Activated CD8-positive, alpha-beta memory T cell treated with anti-CD3 and anti-CD28 coated beads for 48 hours (primary cell): Measurements from ENCODE around the gene CCDC60.
A peak's percentile ranks its signal among the peaks of the same experiment; 100 is the strongest.

ENCODE experiments used
- DNase-seq, 3 experiments: peaks; one replicate each; pipeline ENCODE4 v3.0.0-alpha.2; 2020; ENCODE audit warnings: low read depth in 2 of 3, low spot score in 2 of 3

CCDC60 gene

DNA sequence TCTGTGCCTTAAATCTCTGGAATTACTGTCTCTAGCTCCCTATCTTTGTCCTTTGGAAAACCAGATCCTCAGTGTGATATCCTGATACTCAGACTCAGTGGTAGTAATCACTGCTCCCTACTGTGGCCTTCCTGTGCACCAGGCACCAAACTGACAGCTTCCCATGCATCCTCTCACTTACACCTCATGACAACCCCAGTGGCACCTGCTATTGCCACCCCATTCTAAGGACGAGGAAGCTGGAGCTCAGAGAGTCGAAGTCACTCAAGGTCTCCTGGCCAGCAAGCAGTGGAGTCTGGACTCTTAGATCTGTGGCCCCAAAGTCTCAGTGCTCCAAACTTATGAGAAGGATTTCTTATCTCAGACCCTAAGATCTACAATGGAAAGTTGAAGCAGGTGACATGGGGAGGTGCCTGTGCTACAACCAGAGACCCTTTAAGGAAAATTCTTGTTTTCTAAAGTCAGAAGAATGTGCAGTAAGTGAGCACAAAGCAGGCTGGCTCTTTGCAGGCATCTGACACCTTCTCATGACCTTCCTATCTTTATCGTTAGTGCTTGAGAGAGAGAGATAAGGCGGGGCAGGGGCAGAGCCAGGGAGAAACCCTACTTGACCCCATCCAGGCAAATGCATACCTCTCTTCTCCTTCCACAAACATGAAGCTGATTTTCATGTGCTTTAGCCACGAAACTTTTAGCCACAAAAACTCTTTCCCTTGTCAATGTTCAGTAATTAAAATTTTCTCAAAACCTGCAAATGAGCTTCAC, 47.1 kb downstream of the CCDC60 start:
- DNase-seq, result no peak

DNA sequence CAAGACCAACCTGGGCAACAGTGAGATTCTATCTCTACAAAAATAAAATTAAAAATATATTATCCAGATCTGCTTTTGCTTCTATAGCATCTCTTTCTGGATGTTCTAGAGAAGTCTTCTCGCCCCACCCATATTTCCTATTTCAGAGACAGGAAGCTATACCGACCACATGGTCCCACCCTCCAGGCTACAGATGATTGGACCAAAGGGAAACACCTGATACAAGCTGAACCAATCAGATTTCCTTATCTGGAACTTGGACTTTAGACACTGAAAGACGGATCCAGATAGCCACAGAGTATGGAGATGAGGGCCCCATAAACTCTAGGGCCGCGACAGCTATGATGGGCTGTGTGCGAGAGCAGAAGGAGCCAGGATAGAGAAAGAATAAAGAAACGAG, 48.7 kb downstream of the CCDC60 start:
- no peak for DNase-seq

DNA sequence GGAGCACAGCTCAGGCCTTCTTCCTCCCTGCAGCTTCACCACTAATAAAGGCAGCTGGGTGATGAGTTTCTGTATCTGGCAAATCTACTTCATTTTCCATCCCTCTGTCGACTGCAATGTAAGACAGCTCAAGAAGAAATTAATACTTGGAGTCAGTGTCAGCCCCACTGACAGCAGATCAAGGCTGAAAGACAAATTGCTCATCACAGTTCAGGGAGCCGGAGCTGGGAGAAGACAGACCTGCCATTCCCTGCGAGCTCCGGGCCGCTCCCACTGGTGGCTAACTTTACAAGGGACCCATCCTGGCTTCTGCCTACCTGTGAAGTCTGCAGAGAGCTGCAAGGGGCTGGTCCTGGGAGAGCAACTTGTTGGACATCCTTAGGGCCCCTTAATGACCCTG, 49.8 kb downstream of the CCDC60 start:
- no peak for DNase-seq

DNA sequence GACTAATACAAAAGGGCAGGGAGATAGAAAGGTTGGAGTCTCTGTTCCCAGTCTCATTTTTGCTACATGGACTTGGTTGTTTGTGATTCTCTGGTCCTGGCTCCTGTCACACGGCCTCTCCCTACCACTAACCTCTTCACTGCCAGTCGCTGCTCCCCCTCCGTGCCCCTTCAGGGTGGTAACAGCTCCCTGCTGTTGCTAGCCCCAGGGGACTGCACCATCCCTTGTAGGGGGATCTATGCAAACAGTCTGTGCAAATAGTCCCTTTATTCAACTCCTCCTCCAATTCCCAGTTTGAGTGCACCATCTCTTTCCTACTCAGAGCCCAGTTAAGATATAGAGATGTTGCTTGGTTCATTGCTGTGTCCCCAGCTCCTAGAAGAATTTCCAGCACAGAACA, 51.1 kb downstream of the CCDC60 start:
- no peak for DNase-seq

DNA sequence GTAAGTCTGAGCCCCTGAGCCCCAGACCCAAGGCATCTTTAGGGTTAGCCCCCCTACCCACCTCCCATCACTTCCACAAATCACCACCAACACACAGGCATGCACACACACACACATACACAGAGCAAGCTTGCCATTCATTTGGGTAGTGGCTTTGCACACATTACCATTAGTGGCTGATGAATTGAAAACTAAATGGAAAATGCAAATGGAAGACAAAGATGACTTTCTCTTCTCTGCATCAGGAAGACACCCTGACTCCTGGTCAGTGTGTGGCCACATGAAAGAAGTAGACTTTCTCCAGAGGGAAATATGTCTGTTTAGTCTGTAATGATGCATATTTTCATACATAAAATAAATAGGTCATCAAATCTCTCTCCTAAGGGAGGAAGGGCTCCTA, 55.2 kb downstream of the CCDC60 start:
- DNase-seq, result no peak

DNA sequence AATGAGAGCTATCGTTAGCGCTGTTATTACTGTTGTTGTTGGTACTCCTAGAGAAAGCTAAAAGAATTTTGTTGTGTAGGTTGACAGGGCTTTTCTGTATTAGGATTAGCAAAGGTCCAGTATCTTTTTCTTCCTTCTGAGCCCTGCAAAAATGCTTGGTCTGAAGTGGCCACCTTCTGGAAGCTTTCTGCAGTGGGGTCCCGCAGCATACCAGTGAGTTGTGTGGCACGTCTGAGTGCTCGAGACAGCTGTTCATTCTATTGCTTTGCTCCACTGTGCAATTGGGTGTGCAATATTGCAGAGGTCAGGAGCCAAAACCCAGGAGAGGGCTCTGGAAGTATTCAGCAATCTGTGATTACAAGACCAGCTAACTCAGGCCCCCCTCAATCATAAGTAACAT, 57.1 kb downstream of the CCDC60 start:
- no peak for DNase-seq

DNA sequence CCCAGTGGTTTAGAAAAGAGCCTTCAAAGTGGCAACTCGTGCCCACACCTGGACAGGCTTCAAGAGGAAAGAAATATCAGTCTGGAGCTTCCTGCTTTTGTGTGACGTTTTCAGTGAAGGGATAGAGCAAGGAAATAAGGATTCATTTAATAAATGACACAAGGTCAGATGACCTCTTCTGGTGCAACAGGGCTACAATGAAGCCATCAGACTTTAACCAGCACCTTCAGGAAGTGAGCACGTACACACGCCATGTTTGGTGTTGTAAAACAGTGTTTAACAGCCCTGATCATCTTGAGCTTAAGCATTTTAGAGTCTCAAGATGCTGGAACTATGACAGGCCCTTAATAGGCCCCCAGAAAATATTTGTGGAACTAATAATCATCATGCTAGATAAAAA, 59.1 kb downstream of the CCDC60 start:
- no peak for DNase-seq

DNA sequence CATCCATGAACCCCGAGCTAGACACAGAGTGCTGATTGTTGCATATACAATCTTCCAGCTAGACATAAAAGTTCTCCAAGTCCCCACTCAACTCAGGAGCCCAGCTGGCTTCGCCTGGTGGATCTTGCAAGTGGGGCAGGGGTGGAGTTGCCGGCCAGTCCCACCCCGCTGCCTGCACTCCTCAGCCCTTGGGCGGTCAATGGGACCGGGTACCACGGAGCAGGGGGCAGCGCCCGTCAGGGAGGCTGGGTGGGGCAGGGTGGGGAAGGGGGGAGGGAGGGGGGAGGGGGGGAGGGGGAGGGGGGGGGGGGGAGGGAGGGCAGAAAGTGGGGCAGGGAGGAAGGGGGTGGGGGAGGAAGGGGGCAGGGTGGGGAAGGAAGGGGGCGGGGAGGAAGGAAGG, 63.0 kb downstream of the CCDC60 start:
- DNase-seq, result no peak

DNA sequence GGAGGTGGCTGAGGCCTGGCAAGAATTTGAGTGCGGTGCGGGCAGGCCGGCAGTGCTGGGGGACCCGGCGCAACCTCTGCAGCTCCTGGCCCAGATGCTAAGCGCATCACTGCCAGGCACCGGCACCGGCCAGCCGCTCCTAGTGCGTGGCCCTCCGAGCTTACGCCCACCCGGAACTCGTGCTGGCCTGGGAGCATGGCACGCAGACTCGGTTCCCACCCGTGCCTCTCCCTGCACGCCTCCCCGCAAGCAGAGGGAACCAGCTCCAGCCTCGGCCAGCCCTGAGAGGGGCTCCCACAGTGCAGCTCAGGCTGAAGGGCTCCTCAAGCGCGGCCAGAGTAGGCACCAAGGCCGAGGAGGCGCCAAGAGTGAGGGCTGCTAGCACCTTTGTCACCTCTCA, 63.7 kb downstream of the CCDC60 start:
- DNase-seq, result no peak

DNA sequence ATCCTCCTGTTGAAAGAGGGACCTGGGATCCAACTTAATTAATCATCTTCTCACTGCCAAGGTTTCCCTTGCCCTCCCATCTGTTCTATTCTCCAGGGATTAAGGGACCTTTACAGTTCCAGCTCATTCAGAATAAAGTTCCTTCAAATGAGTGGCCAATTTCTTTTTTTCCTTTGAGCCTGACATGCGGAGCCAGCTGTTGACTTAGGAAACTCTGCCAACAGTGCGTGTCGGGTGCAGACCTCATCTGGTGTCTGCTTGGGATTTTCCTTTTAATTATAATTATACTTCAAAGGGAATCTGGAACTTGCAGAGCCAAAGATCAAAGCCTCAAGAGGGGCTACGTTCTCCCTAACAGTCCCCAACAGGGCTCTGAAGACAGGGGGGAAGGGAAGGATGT, 64.8 kb downstream of the CCDC60 start:
- DNase-seq, result no peak

DNA sequence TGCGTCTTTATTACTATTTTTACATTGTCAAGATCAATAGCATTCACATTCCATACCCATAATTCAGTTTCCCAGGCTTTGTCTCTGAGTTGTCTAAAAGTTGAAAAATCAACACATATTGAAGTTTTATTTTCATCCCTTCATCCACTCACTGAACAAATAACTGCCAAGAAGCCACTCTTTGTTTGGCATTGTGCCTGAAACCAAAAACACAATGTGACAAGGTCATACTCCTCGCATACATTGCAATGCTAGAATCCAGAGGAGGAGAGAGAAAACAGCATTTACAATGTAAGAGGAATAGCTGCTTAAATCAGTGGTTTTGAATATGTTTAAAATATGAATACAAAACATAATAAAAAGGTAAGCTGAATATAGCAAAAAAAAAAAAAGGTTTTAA, 71.8 kb downstream of the CCDC60 start:
- DNase-seq, result no peak

DNA sequence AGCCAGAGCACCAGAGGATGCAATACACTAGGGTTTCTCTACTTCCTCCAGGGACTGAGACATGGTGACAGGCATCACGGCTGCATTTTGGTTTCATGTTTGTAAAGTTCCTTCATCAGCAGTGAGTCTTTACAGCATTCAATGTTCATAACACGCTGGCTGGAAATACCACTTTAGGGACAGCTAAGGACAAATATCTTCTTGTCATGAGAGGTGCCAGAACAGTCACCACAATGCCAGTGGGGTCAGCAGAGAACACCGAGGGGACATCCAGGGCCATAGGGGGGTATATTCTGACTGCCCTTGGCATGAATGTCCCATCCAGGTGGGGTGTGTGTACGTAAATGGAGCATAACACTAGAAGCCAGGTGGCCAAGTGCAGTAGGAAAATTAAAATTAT, 72.3 kb downstream of the CCDC60 start:
- DNase-seq, result no peak

DNA sequence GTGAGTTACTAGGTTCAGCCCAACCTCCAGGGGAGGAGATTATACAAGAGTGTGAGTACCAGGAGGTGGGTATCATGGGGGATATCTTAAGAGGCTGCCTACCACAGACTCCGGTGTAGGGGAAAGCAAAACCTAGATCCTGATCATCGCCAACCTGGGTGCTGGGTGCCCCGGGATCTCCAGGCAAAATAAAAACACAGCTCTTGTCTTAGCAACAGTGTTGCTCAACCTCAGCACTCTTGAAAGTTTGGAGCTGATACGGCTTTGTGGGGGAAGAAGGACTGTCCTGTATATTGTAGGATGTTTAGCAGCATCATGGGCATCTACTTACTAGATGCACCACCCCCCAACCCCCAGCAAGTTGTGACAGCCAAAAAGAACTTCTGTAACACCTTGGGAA, 74.5 kb downstream of the CCDC60 start:
- DNase-seq, result no peak

DNA sequence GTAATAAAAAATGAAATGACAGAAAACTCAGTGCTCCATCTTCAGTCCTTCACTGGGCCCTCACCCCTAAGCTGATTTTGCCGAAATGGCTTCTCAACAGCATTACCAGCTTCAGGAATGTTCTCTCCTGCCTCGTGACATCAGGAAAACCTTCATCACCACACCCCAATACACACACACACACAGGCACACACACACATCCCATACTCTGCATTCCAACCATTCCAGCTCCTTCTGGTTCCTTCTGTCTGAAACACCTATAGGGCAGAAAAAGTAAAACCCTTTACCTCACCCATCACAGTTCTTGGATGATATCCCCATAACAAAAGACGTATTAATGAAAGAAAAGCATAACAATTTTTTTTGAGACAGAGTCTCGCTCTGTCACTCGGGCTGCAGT, 75.9 kb downstream of the CCDC60 start:
- DNase-seq, result no peak

DNA sequence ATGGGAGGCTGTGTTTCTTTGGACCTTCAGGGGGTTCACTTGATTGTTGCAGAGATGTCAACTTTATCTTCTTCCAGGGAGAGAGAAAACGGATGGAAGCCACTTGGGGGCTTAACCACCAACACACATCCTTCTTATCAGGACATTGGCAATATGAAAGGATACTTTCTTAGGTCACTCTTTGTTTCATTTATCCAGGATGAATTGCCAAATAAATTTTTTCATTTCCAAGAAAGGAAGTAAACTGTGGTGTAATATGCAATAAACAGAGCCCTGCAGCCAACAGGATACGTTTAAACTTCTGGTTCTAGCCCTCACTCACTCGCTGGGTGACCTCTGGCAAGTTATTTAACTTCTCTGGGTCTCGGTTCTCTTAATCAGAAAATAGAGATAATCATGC, 77.8 kb downstream of the CCDC60 start:
- DNase-seq, result no peak

DNA sequence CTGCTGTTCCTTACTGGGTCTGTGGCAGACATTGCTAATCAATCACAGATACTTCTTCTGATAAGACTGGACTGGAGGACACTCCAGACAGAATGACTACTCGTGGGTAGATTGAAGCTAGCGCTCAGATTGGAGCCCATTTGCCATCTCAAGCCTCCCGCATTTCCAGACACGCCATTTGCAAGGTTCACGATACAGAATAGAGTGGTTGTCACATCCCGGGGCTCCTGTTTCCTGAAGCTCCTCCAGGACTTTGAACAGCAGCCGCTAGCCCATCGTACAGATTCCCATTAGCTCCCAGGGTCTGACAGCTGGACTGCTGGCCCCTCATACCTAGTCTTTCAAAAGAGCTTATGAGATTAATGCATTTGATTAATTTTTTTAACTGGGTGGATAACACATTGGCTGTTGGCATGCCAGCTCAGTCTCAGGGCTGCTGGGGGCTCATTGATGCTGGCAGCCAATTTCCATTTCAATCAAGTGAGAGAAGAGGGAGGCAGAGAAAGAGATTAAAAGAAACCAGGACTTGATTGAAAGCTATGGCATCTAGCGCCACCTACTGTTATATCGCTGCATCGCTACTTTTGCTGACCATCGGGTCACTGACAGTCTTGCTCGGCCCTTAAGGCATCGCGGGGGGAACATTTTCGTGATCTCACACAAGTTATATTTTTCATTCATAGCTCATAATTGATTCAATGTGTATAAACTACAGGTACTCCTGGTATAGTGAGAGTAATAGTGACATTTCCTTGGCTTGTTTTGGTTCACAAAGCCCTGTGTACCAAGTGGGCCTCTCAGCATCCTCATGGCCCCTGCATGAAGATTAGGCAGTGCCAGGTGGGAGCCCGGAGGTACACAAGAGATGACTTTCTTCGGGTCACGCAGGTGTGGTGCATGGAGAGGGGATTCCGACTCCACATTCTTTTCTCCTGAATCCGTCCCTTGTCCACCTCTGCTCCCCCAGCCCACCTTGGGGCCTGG, 78.6 kb downstream of the CCDC60 start:
- peak in 2 of 3 experiments; percentile 7 to 11 for DNase-seq

DNA sequence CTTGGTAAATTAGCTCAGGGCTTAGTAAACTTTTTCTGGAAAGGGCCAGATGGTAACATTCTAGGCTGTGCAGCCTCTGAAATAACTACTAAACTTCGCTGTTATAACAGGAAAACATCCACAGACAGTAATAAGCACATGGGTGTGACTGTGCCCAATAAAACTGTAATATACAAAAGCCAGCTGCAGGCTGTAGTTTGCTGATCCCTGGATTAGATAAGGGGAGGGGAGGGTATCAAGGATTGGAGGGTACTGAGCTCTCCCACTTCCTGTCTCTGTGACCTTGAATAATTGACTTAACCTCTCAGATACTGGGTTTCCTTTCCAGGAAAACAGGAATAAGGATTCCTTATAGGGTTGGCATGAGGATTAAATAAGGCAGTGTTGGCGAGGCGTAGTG, 81.2 kb downstream of the CCDC60 start:
- no peak for DNase-seq

DNA sequence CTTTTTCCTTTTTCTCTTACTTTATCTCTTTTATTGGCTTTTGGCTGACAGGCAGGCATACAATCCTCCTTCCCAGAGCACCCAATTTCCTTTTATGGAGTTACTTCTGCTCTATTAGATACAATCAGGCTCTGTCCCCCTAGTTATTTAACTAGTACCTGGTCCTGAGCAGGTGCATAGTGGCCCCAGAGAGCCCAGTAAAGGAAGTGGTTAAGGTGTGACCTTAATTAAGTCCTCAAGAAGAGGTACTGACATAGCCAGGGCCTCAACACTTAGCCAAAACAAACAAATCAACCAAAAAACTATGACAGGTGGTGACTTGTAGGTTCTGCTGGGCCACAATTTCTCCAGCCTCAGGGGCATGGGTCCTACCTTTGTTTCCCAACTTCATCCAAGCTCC, 82.9 kb downstream of the CCDC60 start:
- no peak for DNase-seq

DNA sequence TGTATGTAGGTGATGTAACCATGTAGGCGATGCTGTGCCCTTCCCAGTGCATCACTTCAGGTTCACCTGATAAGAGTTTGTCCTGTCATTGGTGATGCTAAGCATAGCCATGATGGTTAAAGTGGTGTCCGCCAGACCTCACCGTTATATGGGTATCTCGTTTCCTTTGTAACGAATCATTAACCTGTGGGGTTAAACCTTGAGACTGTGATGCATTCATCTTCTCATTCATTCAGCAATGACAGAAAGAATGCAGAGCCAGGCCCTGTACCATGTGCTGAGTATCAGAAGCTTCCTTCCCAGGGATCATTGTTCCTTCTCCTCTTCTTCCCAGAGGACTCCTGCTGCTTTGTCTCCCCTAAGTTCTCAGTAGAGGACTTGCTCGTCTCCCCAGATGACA, 84.9 kb downstream of the CCDC60 start:
- no peak for DNase-seq

DNA sequence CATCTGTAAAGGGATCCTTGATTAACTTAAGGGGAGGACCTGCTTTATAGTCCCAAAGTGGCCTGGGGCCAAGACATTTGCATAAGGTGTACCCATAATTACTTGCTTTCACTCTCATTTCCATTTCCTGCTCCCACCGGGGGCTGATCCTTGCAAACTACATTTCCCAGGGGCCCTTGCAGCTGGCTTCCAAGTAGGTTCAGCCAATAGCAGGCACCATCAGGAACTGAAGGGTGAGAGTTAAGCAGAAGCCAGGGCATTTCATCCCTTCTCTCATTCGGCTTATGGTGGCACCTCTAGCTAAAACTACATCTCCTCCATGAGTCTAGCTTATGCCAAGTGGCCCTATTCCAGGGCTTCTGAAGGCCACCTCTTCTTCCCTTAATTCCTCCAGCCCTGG, 88.8 kb downstream of the CCDC60 start:
- DNase-seq, result no peak

DNA sequence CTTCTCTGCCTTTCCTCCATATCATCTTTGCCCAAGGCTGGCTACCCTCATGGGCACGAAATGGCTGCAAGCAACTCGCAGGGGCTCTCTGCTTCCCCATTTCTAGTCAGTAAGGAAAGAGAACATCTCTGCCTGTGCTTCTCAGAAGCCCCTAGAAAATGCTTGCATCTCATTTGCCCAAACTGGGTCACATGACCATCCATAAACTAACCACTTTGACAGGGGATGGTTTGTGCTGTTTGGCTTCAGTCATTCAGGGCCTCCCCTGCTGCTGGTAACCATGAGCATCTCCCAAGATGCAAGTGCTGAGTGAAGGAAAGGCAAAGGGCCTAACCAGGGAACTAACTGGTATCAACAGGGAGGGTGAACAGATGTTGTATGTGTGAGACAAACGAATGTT, 91.1 kb downstream of the CCDC60 start:
- no peak for DNase-seq

DNA sequence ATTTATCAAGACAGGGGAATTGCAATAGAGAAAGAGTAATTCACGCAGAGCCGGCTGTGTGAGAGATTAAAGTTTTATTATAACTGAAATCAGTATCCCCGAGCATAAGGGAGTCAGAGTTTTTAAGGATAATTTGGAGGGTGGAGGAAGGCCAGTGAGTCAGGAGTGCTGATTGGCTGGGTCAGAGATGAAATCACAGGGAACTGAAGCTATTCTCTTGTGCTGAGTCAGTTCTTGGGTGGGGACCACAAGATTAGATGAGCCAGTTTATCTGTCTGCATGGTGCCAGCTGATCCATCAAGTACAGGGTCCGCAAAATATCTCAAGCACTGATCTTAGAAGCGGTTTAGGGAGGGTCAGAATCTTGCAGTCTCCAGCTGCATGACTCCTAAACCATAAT, 96.6 kb downstream of the CCDC60 start:
- no peak for DNase-seq
